Subcutaneous adipose tissue (tissue), 4 donors: Measurements from ENCODE around the gene LEMD3. TPM values are rescaled to one million over a fixed set of nuclear protein-coding genes. Genes with fewer than 3 reads are reported as not detected.

Experiments
- total RNA-seq, 4 donors: library from RNA; depleted of rRNA; stranded (reverse); fragments of >200 nt; gene quantifications; one replicate each; pipeline ENCODE4 v1.1.0, GENCODE V29; 2016
- TF ChIP-seq, protein P1 (sequence below): fragments of 450-650 bp; IDR thresholded peaks from one replicate; pipeline ENCODE4 v1.5.1; 2016; ENCODE audit warnings: low read depth, mild to moderate bottlenecking, control low read depth, antibody characterized with exemption, moderate library complexity

The LEMD3 gene
- total RNA-seq, 4 donors from 2014 or later = 20.0 to 36.0 (median 26.0) TPM

DNA sequence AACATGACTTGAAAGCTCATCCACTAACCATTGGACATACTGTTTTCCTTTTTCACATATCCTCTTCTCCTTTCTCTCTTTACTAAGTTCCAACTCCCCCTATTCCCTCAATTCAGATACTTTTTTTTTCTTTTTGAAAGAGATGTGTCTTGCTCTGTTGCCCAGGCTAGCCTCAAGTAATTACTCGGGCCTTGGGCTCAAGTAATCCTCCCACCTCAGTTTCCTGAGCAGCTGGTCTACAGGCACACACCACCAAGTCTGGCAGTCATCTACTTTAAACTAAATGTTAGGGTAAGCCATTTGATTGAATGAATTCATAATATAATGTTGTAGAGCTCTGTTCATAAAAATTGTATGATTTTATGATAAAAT, 15.5 kb downstream of the LEMD3 start:
- TF ChIP-seq, protein P1, sequence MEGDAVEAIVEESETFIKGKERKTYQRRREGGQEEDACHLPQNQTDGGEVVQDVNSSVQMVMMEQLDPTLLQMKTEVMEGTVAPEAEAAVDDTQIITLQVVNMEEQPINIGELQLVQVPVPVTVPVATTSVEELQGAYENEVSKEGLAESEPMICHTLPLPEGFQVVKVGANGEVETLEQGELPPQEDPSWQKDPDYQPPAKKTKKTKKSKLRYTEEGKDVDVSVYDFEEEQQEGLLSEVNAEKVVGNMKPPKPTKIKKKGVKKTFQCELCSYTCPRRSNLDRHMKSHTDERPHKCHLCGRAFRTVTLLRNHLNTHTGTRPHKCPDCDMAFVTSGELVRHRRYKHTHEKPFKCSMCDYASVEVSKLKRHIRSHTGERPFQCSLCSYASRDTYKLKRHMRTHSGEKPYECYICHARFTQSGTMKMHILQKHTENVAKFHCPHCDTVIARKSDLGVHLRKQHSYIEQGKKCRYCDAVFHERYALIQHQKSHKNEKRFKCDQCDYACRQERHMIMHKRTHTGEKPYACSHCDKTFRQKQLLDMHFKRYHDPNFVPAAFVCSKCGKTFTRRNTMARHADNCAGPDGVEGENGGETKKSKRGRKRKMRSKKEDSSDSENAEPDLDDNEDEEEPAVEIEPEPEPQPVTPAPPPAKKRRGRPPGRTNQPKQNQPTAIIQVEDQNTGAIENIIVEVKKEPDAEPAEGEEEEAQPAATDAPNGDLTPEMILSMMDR = no peak

DNA sequence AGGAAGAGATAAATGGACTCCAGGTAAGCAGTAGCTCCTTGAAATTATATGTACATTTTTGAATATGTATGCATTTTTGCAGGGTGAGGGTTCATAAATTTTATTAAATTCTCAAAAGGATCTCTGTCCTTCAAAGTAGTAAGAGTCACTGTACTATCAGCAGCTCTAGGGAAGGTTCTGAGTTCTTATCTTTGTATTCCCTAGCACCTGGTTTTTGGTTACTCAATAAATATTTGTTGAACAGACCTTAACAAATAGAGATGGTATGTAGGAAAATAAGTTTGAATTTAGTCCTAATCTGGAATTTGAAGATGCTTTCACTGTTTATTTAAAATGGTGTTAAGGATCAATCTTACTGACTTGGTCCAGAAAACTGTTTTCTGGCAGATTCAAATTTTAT, 18.3 kb downstream of the LEMD3 start:
- TF ChIP-seq, protein P1 = no peak

DNA sequence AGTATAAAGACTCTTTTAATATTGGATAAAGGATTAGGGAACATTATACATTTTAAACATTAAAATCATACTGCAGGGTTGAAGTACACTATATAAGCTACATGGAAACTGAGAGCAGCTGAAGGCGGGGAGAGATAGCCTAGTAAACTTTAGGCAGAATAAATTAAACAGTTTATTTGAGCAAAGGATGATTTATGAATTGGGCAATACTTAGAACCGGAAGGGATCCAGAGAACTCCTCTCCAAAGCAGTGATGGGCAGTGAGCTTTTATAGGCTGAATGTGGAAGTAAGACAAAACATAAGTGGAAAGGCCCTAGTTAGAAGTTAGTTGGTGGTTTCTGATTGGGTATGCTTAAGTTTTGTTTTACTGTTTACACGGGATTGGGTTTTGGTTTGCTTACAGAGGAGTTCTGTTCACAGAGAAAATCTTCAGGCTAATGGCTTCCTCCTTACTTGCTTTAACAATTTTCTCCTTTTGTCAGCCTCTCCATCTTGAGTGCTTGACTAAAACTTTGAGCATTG, 18.9 kb downstream of the LEMD3 start:
- TF ChIP-seq, protein P1 = no peak

DNA sequence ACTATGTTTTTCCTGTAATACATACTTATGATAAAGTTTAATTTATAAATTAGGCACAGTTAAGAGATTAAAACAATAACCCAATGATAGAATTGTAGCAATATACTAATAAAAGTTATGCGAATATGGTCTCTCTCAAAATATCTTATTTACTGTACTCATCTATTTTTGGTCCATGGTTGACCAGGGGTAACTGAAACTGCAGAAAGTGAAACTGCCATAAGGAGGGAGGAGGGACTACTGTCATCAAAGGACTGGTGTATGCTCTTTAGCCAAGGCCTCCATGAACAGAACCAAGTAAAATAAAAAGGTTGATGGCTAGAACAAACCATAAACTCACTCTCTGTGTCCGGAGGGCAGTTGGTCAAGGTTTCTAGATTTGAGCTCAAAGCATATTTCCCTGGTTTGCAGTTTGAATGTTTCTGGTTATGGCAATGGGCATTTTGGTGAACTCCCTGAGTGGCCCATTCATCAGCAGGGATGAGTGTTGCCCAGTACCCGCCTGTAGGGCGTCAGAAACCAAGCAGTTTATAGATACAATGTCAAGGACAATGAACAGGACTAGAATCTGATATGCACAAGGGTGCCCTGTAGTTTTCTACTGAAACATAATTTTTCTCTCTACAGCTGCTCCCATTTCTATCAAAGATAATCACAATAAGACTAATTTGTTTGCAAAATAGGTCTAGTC, 19.8 kb downstream of the LEMD3 start:
- TF ChIP-seq, protein P1 = no peak

DNA sequence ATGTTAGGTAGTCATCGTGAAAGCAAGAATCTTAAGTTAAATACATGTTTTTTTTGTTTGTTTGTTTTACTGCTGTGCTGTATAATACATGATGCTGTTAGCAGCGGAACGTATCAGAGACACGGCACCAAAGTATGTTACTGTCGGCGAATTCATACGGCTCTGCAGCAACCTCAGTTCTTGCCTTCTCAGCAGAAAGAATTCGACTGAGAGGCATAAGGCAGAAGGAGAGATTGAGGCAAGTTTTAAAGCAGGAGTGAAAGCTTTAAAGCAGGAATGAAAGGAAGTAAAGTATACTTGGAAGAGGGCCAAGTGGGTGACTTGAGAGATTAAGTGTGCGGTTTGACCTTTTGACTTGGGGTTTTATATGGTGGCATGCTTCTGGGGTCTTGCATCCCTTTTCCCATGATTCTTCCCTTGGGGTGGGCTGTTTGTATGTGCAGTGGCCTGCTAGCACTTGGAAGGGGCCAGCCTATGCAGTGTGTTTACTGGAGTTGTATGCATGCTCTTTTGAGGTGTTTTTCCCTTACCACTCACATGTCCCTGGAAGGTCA, 23.7 kb downstream of the LEMD3 start:
- TF ChIP-seq, protein P1 = no peak

DNA sequence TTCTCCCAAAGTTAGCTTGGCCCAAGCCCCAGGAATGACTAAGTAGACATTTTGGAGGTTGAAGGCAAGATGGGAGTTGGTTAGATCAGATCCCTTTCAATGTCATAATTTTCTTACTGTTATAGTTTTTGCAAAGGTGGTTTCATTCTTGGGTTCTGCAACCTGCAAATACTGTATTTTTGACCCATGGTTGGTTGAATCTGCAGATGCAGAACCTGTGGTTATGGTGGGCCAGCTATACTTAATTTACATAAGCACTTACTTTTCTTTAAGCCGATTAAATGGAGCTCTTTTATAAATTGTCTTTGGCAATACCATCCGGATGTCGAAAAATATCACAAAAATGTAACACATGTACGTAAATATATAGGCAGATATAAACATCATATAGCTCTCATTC, 25.6 kb downstream of the LEMD3 start:
- TF ChIP-seq, protein P1 = no peak

DNA sequence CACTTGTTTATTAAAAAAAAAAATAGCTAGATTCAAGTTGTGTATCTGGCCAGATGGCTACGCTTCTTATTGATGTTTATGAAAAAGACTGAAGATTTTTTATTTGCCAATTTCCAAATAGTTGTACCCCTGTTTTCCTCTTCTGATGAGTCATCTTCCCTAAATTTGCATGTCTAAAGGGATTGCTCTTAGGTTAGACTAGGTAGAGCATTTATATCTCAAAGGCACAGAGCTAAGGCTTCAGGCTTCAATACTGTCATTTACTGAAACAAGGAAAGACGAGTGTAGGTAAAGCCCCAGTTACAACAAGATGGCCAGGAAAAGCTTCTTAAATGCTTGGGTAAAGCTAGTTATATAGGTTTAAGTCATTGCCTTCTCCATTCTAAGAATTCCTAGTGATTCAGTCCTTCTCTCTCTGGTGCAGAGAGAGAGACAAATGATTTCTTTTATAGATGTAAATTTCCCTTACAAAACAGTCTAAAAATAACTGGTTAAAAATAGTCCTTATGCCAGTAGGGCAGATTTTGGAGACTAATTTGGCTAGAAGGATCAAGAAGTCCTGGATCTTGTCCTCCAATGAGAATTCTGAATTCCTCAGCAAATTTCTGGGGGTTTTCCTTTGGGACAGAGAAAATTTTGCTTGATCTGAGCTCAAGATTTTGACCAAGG, 26.1 kb downstream of the LEMD3 start:
- TF ChIP-seq, protein P1 = no peak
